Activated CD8-positive, alpha-beta memory T cell treated with anti-CD3 and anti-CD28 coated beads for 48 hours (primary cell): ENCODE data around the gene CERS3.
"Not testable (repeated sequence)": the region's sequence is repeated elsewhere in the genome, so short reads cannot be mapped to it uniquely, and the experiment has no call there.

ENCODE experiments used
- DNase-seq, 3 experiments: peaks; one replicate each; pipeline ENCODE4 v3.0.0-alpha.2; 2020; ENCODE audit warnings: low read depth in 2 of 3, low spot score in 2 of 3

Gene CERS3

GRCh38 chr15:100468285-100468684 lies 60.5 kb downstream of the CERS3 start:
- no peak for DNase-seq

- no peak for DNase-seq
These were observed 62.7 kb downstream of the CERS3 start for GRCh38 chr15:100466073-100466472.

- DNase-seq, result no peak
These were observed 63.9 kb downstream of the CERS3 start for GRCh38 chr15:100464888-100465287.

- no peak for DNase-seq
These were observed 64.5 kb downstream of the CERS3 start for GRCh38 chr15:100464256-100464655.

- no peak for DNase-seq
These were observed 65.2 kb downstream of the CERS3 start for GRCh38 chr15:100463515-100463914.

- no peak for DNase-seq
These were observed 67.7 kb downstream of the CERS3 start for GRCh38 chr15:100461049-100461448.

- DNase-seq, result no peak
These were observed 71.5 kb downstream of the CERS3 start for GRCh38 chr15:100457201-100457600.

GRCh38 chr15:100454148-100454547 lies 74.6 kb downstream of the CERS3 start:
- DNase-seq, result no peak

- no peak for DNase-seq
These were observed 80.3 kb downstream of the CERS3 start for GRCh38 chr15:100448481-100448880.

GRCh38 chr15:100441063-100441462 lies 87.7 kb downstream of the CERS3 start:
- DNase-seq, result not testable (repeated sequence)

GRCh38 chr15:100439514-100439913 lies 89.2 kb downstream of the CERS3 start:
- DNase-seq, result no peak

GRCh38 chr15:100438570-100438969 lies 90.2 kb downstream of the CERS3 start:
- DNase-seq, result no peak

GRCh38 chr15:100437261-100437660 lies 91.5 kb downstream of the CERS3 start:
- DNase-seq, result no peak

- DNase-seq, result no peak
These were observed 94.2 kb downstream of the CERS3 start for GRCh38 chr15:100434561-100434960.

GRCh38 chr15:100434038-100434437 lies 94.7 kb downstream of the CERS3 start:
- DNase-seq, result no peak

- DNase-seq, result no peak
These were observed 95.4 kb downstream of the CERS3 start for GRCh38 chr15:100433304-100433703.

- no peak for DNase-seq
These were observed 98.3 kb downstream of the CERS3 start for GRCh38 chr15:100430411-100430810.

- DNase-seq, result no peak
These were observed 99.5 kb downstream of the CERS3 start for GRCh38 chr15:100429116-100429728.

GRCh38 chr15:100426937-100427336 lies 101.8 kb downstream of the CERS3 start:
- no peak for DNase-seq

GRCh38 chr15:100405179-100405578 lies 123.6 kb downstream of the CERS3 start:
- DNase-seq, result no peak

GRCh38 chr15:100400996-100401395 lies 127.8 kb downstream of the CERS3 start:
- DNase-seq, result no peak

GRCh38 chr15:100394736-100395440 lies 133.9 kb downstream of the CERS3 start:
- no peak for DNase-seq

- DNase-seq, result no peak
These were observed 135.7 kb downstream of the CERS3 start for GRCh38 chr15:100393008-100393407.
